GM12865 (cell line): ENCODE measurements around the gene TAOK1.

ENCODE experiments used
- DNase-seq: peaks from one replicate; pipeline ENCODE4 v3.0.0; 2010; ENCODE audit warnings: low read depth
- H3K4me3 ChIP-seq: 2 replicates; pipeline ENCODE4 v1.5.1; 2011; ENCODE audit warnings: mild to moderate bottlenecking, low read depth, low read length, control low read depth
- TF ChIP-seq, protein P1 (sequence below): IDR thresholded peaks from 2 replicates; pipeline ENCODE4 v1.5.1; 2011; ENCODE audit warnings: low read length, control low read depth, low read depth, inconsistent platforms; ENCODE audit not compliant: insufficient read depth; ENCODE audit errors: missing control alignments

The TAOK1 gene

DNA sequence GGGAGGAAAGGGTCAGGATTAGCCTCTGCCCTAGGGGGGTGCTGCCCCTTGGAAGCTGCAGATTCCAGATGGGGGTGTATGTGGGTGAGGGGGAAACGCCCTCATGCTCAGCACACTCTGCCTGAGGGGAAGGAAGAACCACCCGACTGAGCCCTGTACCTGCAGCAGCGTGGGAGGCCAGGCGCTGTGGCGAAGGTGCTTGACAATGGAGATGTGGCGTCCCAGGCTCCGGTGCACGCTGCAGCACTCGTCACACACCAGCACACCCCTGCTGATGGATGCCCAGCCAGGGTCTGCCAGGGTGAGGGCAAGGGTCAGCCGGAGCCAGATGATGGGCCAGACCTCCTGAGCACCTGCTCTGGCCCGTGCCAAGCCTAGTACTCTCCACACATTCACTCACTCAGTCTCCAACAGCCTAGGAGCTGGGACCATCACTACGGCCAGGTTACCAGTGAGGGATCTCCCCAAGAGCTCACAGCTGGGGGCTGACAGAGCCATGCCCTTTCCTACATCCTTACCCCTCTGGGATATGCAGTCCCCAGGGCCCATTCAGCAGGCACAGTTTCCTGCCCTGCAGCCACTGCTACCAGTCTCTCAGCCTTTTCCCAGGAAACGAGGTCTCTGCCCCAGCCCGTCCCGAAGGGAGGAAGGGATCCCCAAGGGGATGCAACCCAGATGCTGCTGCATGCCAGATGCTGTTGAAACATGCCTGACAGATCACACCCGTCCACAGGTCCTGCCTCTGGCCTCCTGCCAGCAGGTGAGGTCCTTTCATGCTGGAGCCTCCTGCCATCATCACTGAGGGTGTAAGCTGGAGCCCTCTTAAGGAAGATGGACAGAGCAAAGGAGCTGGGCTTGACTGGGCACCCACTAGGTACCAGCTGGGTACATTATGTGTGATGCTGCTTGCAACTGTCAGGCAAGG, 193.4 kb downstream of the TAOK1 start:
- TF ChIP-seq, protein P1, sequence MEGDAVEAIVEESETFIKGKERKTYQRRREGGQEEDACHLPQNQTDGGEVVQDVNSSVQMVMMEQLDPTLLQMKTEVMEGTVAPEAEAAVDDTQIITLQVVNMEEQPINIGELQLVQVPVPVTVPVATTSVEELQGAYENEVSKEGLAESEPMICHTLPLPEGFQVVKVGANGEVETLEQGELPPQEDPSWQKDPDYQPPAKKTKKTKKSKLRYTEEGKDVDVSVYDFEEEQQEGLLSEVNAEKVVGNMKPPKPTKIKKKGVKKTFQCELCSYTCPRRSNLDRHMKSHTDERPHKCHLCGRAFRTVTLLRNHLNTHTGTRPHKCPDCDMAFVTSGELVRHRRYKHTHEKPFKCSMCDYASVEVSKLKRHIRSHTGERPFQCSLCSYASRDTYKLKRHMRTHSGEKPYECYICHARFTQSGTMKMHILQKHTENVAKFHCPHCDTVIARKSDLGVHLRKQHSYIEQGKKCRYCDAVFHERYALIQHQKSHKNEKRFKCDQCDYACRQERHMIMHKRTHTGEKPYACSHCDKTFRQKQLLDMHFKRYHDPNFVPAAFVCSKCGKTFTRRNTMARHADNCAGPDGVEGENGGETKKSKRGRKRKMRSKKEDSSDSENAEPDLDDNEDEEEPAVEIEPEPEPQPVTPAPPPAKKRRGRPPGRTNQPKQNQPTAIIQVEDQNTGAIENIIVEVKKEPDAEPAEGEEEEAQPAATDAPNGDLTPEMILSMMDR: no peak
- no peak overlapping the region for H3K4me3 ChIP-seq
- DNase-seq: no peak

DNA sequence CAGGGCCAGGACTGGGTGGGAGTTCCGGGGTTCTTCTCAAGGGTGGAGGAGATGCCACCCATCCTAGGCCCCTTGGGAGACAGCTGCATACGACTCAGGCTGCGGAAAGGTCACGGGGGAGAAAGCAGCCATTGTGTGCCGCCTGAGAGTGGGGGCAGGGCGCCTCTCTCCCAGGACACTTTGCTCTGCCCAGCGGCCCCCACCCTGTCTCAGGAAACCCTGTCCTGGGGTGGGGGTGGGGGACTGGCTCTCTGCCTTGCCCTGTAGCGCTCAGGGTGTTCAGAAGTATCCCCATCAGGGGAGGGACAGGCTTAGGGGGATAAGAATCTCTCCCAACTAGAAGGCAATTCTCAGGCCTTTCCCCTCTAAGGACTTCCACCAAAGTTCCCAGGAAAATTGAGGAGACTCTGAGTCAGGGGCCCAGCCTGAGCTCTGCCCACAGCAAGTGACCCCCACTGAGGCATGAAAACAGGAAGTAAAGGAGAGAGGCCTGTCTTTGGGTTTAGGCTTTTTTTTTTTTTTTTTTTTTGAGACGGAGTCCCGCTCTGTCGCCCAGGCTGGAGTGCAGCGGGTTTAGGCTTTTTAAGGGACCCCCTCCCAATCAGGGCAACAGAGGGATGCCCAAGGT, 194.4 kb downstream of the TAOK1 start:
- DNase-seq: no peak
- H3K4me3 ChIP-seq: no peak overlapping the region
- TF ChIP-seq, protein P1: no peak

DNA sequence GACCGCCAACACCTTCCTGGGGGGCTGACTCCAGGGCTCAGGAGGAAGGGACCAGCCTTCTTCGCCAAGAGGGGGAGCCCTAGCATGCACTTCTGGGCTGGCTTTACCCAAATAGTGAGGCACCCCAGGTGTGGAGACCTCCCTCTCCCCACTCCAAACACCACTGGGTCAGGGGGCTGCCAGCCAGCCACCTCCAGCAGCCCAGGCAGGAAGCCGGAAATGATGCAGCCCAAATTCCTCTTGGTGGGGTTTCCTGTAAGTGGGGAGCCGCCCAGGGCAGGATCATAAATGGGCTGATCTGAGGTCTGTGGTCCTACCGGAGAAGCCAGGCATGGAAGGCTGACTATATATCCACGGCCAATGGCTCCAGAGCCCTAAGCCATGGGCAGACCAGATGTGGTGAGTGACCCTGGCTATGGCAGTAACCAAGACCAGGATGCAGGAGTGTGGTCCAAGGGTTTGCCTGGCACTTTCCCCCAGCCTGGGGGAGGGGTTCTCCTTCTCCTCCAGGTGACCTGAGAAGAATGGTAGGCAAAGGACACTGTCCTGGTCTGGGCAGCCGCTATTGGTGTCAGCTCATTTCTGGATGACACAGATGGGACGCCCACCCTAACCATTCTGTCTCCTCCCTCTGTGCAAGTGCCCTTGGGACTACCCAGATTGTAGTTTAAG, 195.1 kb downstream of the TAOK1 start:
- TF ChIP-seq, protein P1: peak; percentile 40
- DNase-seq: no peak
- no peak overlapping the region for H3K4me3 ChIP-seq

DNA sequence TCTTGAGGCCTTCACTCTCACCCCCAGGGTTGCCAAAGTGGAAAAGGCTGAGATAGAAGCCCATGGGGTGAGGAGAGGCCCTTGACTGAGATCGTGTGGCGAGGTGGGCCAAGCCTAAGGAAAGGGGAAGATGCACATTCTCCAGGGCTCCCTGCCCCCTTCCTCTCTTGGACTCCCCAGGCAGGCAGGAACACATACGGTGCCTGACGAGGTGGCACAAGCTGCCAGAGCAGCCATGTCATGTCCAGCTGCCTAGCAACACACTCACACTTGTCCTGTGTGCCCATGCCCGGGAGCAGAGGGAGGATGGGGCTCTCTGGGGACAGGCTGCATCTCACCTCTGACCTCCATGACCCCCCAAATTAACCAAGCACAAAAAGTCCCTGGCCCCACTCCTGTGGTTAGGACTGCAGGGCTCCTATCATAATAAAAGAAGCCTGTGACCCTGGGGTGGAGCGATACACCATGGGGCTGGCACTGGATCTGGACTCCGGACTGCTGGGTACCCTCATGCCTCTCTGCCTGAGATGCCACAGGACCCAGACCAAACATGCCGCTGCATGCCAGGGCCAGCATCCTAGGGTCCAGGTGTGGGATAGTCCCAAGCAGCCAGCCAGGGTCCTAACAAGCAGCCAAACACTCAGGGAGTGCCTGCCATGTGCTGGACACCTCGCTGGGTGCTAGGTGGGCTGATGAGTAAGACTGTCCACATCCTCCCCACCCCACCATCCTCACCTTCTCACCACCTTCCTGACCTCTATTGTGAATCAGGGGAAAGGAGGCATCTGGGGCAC, 196.7 kb downstream of the TAOK1 start:
- TF ChIP-seq, protein P1: no peak
- no peak overlapping the region for H3K4me3 ChIP-seq
- DNase-seq: no peak

DNA sequence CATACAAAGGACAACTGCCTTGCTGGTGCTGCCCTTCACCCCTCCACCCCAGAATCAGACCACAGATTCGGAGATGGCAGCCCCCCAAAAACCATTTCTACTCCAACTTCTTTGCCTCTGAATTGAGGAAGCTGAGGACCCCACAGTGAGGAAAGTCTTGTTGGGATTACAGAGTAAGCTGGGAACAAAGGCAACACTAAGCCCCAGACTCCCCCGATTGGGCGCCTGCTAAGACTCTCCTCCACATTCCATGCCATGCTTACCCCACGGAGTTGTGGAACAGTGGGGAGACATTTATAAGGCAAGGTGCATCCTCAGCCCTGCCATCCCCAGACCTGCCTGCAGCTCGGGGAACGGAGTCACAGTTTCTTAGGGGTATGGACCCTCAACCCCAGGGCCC, 197.4 kb downstream of the TAOK1 start:
- no peak for DNase-seq
- H3K4me3 ChIP-seq: no peak overlapping the region; the same call in 1 of the 2 replicates
- TF ChIP-seq, protein P1: no peak

DNA sequence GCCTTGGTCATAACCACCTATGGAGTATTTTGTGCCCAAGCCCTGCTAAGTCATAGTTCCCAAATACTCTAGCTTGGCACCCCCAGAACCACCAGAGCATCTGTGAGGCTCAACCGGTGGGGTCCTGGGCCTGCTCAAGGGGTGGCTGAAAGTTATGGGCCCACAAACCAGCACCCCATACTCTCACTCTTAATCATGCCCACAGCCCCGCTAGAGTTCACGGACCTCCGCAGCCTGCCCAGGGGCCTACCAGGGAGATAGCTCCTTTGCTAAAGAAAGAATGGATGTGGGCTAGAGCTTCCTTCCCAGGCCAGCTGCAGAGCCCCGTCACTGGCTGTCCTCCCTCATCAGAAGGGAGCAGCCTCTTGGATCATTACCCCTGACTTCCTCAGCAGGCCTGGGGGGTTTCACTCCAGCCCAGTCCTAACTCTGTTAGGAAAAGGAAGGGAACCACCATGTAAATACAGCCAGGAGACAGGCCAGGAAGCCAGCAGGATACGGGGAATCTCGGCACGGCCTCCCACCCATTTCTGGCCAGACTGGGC, 197.9 kb downstream of the TAOK1 start:
- H3K4me3 ChIP-seq: peak overlapping the region; percentile 63
- no peak for DNase-seq
- TF ChIP-seq, protein P1: no peak
